H1 (cell line): ENCODE data around the gene DNM2. TPM values are rescaled to one million over a fixed set of nuclear protein-coding genes. Genes with fewer than 3 reads are reported as not detected.

ENCODE experiments used
- CTCF ChIA-PET: fragments of 300-600 bp; sonication (Branson Sonifier 250); formaldehyde crosslinking; loops from one replicate; lab custom pipeline; 2021; ENCODE audit not compliant: partially characterized antibody; lab: Charles Lee
- POLR2A ChIA-PET: fragments of 300-600 bp; sonication (Branson Sonifier 250); formaldehyde crosslinking; loops from one replicate; lab custom pipeline; 2021; ENCODE audit warnings: inconsistent platforms; ENCODE audit not compliant: partially characterized antibody; lab: Charles Lee
- DNase-seq, 2 experiments: peaks; one replicate each; pipeline versions ENCODE4 v3.0.0 to v3.0.0-alpha.2; 2010 to 2022; ENCODE audit warnings: low spot score in 2 of 2, low read depth in 1 of 2, mixed read lengths in 1 of 2
- FAIRE-seq: peaks from 2 replicates; lab custom pipeline; 2011; peaks lifted over from hg19 to GRCh38; lab: Jason Lieb, UNC
- H2AFZ ChIP-seq: 2 replicates; pipeline ENCODE4 v1.8.1; 2012; ENCODE audit warnings: low read length, inconsistent platforms
- H2AK5ac ChIP-seq: 2 replicates; pipeline ENCODE4 v1.6.1; 2013; ENCODE audit warnings: low read depth, low read length
- H2BK120ac ChIP-seq: replicated peaks from 2 replicates; pipeline ENCODE3; 2013; ENCODE audit warnings: low read depth, low read length, inconsistent platforms
- H2BK12ac ChIP-seq: 2 replicates; pipeline ENCODE4 v1.6.1; 2013; ENCODE audit warnings: low read depth, low read length
- H2BK15ac ChIP-seq: 2 replicates; pipeline ENCODE4 v1.6.1; 2013; ENCODE audit warnings: low read length
- H2BK20ac ChIP-seq: 2 replicates; pipeline ENCODE4 v1.6.1; 2013; ENCODE audit warnings: low read length
- H2BK5ac ChIP-seq: 2 replicates; pipeline ENCODE4 v1.6.1; 2013; ENCODE audit warnings: low read depth, low read length
- H3K14ac ChIP-seq: 2 replicates; pipeline ENCODE4 v1.6.1; 2013; ENCODE audit warnings: inconsistent platforms; ENCODE audit not compliant: insufficient read length
- H3K18ac ChIP-seq: 2 replicates; pipeline ENCODE4 v1.6.1; 2013; ENCODE audit warnings: low read length; ENCODE audit errors: extremely low read depth
- H3K23ac ChIP-seq: 2 replicates; pipeline ENCODE4 v1.6.1; 2013; ENCODE audit warnings: inconsistent platforms; ENCODE audit not compliant: insufficient read length
- H3K23me2 ChIP-seq: 2 replicates; pipeline ENCODE4 v1.6.1; 2013; ENCODE audit warnings: low read depth, low read length
- H3K27ac ChIP-seq: 2 replicates; pipeline ENCODE4 v1.6.1; 2011; ENCODE audit warnings: low read depth, low read length, inconsistent platforms
- H3K27me3 ChIP-seq, 4 experiments: replicated peaks in 1 of 4; 1 replicate in 1 of 4; 2 replicates in 3 of 4; pipeline versions ENCODE4 v1.6.1 to v1.8.1; 2011 to 2013; ENCODE audit warnings: low read length in 3 of 4, mild to moderate bottlenecking in 3 of 4, inconsistent platforms in 2 of 4, mixed read lengths in 2 of 4, moderate library complexity in 1 of 4; ENCODE audit not compliant: control insufficient read depth in 3 of 4, insufficient read depth in 3 of 4; ENCODE audit errors: extremely low read depth in 1 of 4
- H3K36me3 ChIP-seq, 4 experiments: 2 replicates each; pipeline versions ENCODE4 v1.6.1 to v1.8.1; 2011 to 2013; ENCODE audit warnings: mild to moderate bottlenecking in 4 of 4, low read length in 3 of 4, moderate library complexity in 2 of 4, control low read depth in 1 of 4, inconsistent platforms in 1 of 4; ENCODE audit not compliant: insufficient read depth in 4 of 4, control insufficient read depth in 2 of 4
- H3K4ac ChIP-seq: replicated peaks from 2 replicates; pipeline ENCODE3; 2013; ENCODE audit warnings: low read length, low read depth, mixed read lengths, inconsistent platforms; ENCODE audit not compliant: insufficient read length
- H3K4me1 ChIP-seq, 4 experiments: replicated peaks in 1 of 4; 1 replicate in 1 of 4; 2 replicates in 3 of 4; pipeline versions ENCODE4 v1.6.1 to v1.8.1; 2011 to 2013; ENCODE audit warnings: low read length in 3 of 4, inconsistent platforms in 2 of 4, mixed read lengths in 1 of 4; ENCODE audit not compliant: insufficient read depth in 4 of 4, control insufficient read depth in 3 of 4
- H3K4me2 ChIP-seq, 2 experiments: 2 replicates each; pipeline versions ENCODE4 v1.6.1 to v1.8.1; 2011 to 2013; ENCODE audit warnings: low read depth in 2 of 2, low read length in 2 of 2, control low read depth in 1 of 2, inconsistent platforms in 1 of 2, mild to moderate bottlenecking in 1 of 2; ENCODE audit not compliant: insufficient read depth in 1 of 2
- H3K4me3 ChIP-seq, 4 experiments: fragments of 200-600, 300-600 bp in 1 of 4; sonication (generic), shearing (Covaris generic), sonication (Bioruptor Twin) in 1 of 4; 2 replicates each; pipeline versions ENCODE4 v1.5.1 to v1.8.1; 2011 to 2016; ENCODE audit warnings: low read length in 4 of 4, low read depth in 3 of 4, control low read depth in 2 of 4, inconsistent platforms in 2 of 4, mild to moderate bottlenecking in 2 of 4, mixed read lengths in 1 of 4, moderate library complexity in 1 of 4; ENCODE audit not compliant: insufficient read depth in 2 of 4; ENCODE audit errors: extremely low read depth in 1 of 4
- H3K56ac ChIP-seq: replicated peaks from 2 replicates; pipeline ENCODE3; 2013; ENCODE audit warnings: low read depth, mild to moderate bottlenecking, mixed read lengths, low read length, inconsistent platforms; ENCODE audit not compliant: insufficient read length
- H3K79me1 ChIP-seq: 2 replicates; pipeline ENCODE4 v1.6.1; 2013; ENCODE audit warnings: low read depth, low read length, control low read depth
- H3K79me2 ChIP-seq, 2 experiments: 2 replicates each; pipeline versions ENCODE4 v1.6.1 to v1.8.1; 2012 to 2013; ENCODE audit warnings: low read length in 2 of 2, mild to moderate bottlenecking in 2 of 2, inconsistent platforms in 1 of 2; ENCODE audit not compliant: insufficient read depth in 2 of 2, control insufficient read depth in 1 of 2
- H3K9ac ChIP-seq, 4 experiments: replicated peaks in 1 of 4; 1 replicate in 1 of 4; 2 replicates in 3 of 4; pipeline versions ENCODE4 v1.6.1 to v1.8.1; 2011 to 2013; ENCODE audit warnings: low read depth in 3 of 4, low read length in 3 of 4, control low read depth in 2 of 4, mild to moderate bottlenecking in 2 of 4, moderate library complexity in 2 of 4, inconsistent platforms in 1 of 4; ENCODE audit errors: extremely low read depth in 1 of 4
- H3K9me3 ChIP-seq, 2 experiments: 2 replicates each; pipeline versions ENCODE4 v1.6.1 to v1.8.1; 2012 to 2013; ENCODE audit warnings: mild to moderate bottlenecking in 2 of 2, moderate library complexity in 2 of 2, control low read depth in 1 of 2, inconsistent platforms in 1 of 2, low read depth in 1 of 2, low read length in 1 of 2, mixed read lengths in 1 of 2; ENCODE audit not compliant: insufficient read depth in 2 of 2
- H4K20me1 ChIP-seq, 2 experiments: replicated peaks in 1 of 2; 2 replicates each; pipeline versions ENCODE3 to v1.8.1; 2011 to 2013; ENCODE audit warnings: inconsistent platforms in 2 of 2, low read length in 2 of 2, mild to moderate bottlenecking in 1 of 2; ENCODE audit not compliant: insufficient read depth in 2 of 2, control insufficient read depth in 1 of 2
- H4K5ac ChIP-seq: 2 replicates; pipeline ENCODE4 v1.6.1; 2013; ENCODE audit warnings: low read length, low read depth, mixed read lengths, inconsistent platforms; ENCODE audit not compliant: insufficient read length
- H4K8ac ChIP-seq: 2 replicates; pipeline ENCODE4 v1.8.0; 2013; ENCODE audit warnings: mild to moderate bottlenecking, moderate library complexity, low read length, inconsistent platforms; ENCODE audit not compliant: insufficient read depth; ENCODE audit errors: extremely low read depth
- H4K91ac ChIP-seq: replicated peaks from 2 replicates; pipeline ENCODE3; 2013; ENCODE audit warnings: low read length, mixed read lengths, inconsistent platforms; ENCODE audit not compliant: insufficient read length
- BACH1 ChIP-seq: IDR thresholded peaks from 2 replicates; pipeline ENCODE4 v1.6.1; 2012; ENCODE audit warnings: low read length, improper control_type of control experiment
- CBX8 ChIP-seq: fragments of 300-800, 300-1000 bp; sonication (generic); IDR thresholded peaks from 2 replicates; pipeline ENCODE4 v1.7.1; 2016; ENCODE audit warnings: low read depth, low read length, borderline replicate concordance
- MAX ChIP-seq: IDR thresholded peaks from 2 replicates; pipeline ENCODE4 v1.6.1; 2012; ENCODE audit warnings: inconsistent platforms
- NRF1 ChIP-seq: IDR thresholded peaks from 2 replicates; pipeline ENCODE4 v1.6.1; 2011; ENCODE audit warnings: mild to moderate bottlenecking, low read depth, low read length, improper control_type of control experiment
- SP4 ChIP-seq: IDR thresholded peaks from 2 replicates; pipeline ENCODE4 v1.6.1; 2012; ENCODE audit warnings: low read length, inconsistent platforms
- SUZ12 ChIP-seq: fragments of 200-600 bp; sonication (generic); IDR thresholded peaks from 2 replicates; pipeline ENCODE4 v1.6.1; 2012; ENCODE audit warnings: mild to moderate bottlenecking, inconsistent platforms, low read length, moderate library complexity, mixed read lengths
- WGBS, 2 experiments: shearing (Covaris generic) in 1 of 2; methylation state at CpG; one replicate each; pipeline versions ENCODE4 v1.1.6 to v1.1.7; 2013 to 2015; ENCODE audit warnings: low lambda C conversion rate in 2 of 2, mixed read lengths in 2 of 2, inconsistent platforms in 1 of 2, low coverage in 1 of 2, missing lambda C conversion rate in 1 of 2; ENCODE audit not compliant: insufficient replicate concordance in 2 of 2, insufficient coverage in 1 of 2, insufficient read length in 1 of 2; ENCODE audit errors: extremely low coverage in 1 of 2, missing lambda C conversion rate in 1 of 2; 5-methylcytosine and 5-hydroxymethylcytosine counted together
- polyA plus RNA-seq, 7 experiments: library from polyadenylated mRNA; depleted of rRNA in 3 of 7; stranded (reverse) in 5 of 7; unstranded in 2 of 7; fragments of >200 nt in 5 of 7; fragments of 200-250 nt in 2 of 7; gene quantifications; 1 replicate in 5 of 7; 2 replicates in 1 of 7; 4 replicates in 1 of 7; pipeline versions ENCODE4 v1.2.1 to v1.2.3, GENCODE V29; 2011 to 2013; ENCODE audit warnings: missing spikeins in 2 of 7, mixed read lengths in 2 of 7
- total RNA-seq: library from RNA; stranded (reverse); fragmentation: NEBNext Ultra II Directional; extraction: Animal tissue kit (Norgen Biotek cat#: 25700); gene quantifications from 2 replicates; pipeline ENCODE4 v1.2.1, GENCODE V29; 2021

Gene DNM2
- total and polyA plus RNA-seq, 2 of the 8 experiments (the other 6 are each of a cell fraction or from before 2014, with no cell fraction given): 61.9 to 120 TPM

GRCh38 chr19:10726268-10726667, 8.4 kb downstream of the DNM2 start:
- H3K27ac ChIP-seq: no peak overlapping the region
- H2BK120ac ChIP-seq: no peak overlapping the region
- no peak overlapping the region for H2BK20ac ChIP-seq
- CTCF ChIA-PET: interaction anchor here (1.1 kb wide), 1 partner anchor 12 kb away, joined by 3 read pairs; no protein-coding TSS in a partner anchor
- no peaks in the 10 kb centered on the region for H3K9me3 ChIP-seq
- no peak overlapping the region for H2AK5ac ChIP-seq
- H3K4ac ChIP-seq: no peak overlapping the region
- no peak overlapping the region for H2BK5ac ChIP-seq
- no peak overlapping the region for H2AFZ ChIP-seq
- 97% methylated on average over 10 of the region's 10 CpGs; no CpG with 5 or more reads in 1 of the 2 experiments for WGBS, 2 experiments
- H2BK15ac ChIP-seq: no peak overlapping the region
- H4K20me1 ChIP-seq: peaks cover 7 to 27% of the 10 kb centered on the region in 2 experiments
- H3K4me3 ChIP-seq: no peak overlapping the region
- no peak overlapping the region for H3K23ac ChIP-seq
- H3K18ac ChIP-seq: no peak overlapping the region
- TF ChIP-seq MAX (no peak), SUZ12 (no peak), SP4 (no peak), CBX8 (no peak), BACH1 (no peak), NRF1 (no peak)
- H3K79me2 ChIP-seq: peaks cover 18 to 92% of the 10 kb centered on the region in 2 experiments
- no peak overlapping the region for H3K56ac ChIP-seq
- no peak overlapping the region for H4K8ac ChIP-seq
- H2BK12ac ChIP-seq: no peak overlapping the region
- H4K5ac ChIP-seq: no peak overlapping the region
- H3K9ac ChIP-seq: no peak overlapping the region
- H4K91ac ChIP-seq: no peak overlapping the region
- no peak overlapping the region for H3K4me2 ChIP-seq
- no peak for DNase-seq
- H3K4me1 ChIP-seq: no peaks in the 10 kb centered on the region
- FAIRE-seq: no peak
- H3K23me2 ChIP-seq: no peaks in the 10 kb centered on the region
- no peaks in the 10 kb centered on the region for H3K36me3 ChIP-seq
- H3K14ac ChIP-seq: no peak overlapping the region
- POLR2A ChIA-PET: no interaction called here
- peaks cover 12% of the 10 kb centered on the region for H3K79me1 ChIP-seq
- H3K27me3 ChIP-seq: no peaks in the 10 kb centered on the region
